Ramos (cell line): Measurements from ENCODE around the gene TMEM61.
"Not testable (repeated sequence)": the region's sequence is repeated elsewhere in the genome, so short reads cannot be mapped to it uniquely, and the experiment has no call there.

Source experiments
- in situ Hi-C: fragments of 300-500 bp; cut with MboI; formaldehyde crosslinking; loops from one replicate; pipeline ENCODE4 v1.14.3; 2022; ENCODE audit warnings: low sequenced_read_pairs; ENCODE audit not compliant: unreplicated experiment

TMEM61 gene

GRCh38 chr1:54996869-54997710 is 16.7 kb downstream of the TMEM61 start:
- in situ Hi-C loops: no loop called here

- in situ Hi-C loops: no loop called here
These were observed 17.2 kb downstream of the TMEM61 start for GRCh38 chr1:54997711-54997986.

- in situ Hi-C loops: no loop called here
These were observed 17.7 kb downstream of the TMEM61 start for GRCh38 chr1:54998100-54998499.

GRCh38 chr1:54998677-54999076 is 18.2 kb downstream of the TMEM61 start, which contains the start of gene BSND:
Gene BSND (plus strand): TSS chr1:54998933. CDS start chr1:54999187, 254 bp downstream.
- in situ Hi-C loops: no loop called here

GRCh38 chr1:55000110-55001085 is 20.0 kb downstream of the TMEM61 start:
- in situ Hi-C loops: no loop called here

GRCh38 chr1:55001311-55001710 is 20.9 kb downstream of the TMEM61 start:
- in situ Hi-C loops: no loop called here

GRCh38 chr1:55002686-55003085 is 22.3 kb downstream of the TMEM61 start:
- in situ Hi-C loops: no loop called here

GRCh38 chr1:55005351-55006140 is 25.1 kb downstream of the TMEM61 start:
- in situ Hi-C loops: no loop called here

GRCh38 chr1:55006931-55007330 is 26.5 kb downstream of the TMEM61 start:
- in situ Hi-C loops: no loop called here

GRCh38 chr1:55007625-55008024 is 27.2 kb downstream of the TMEM61 start:
- in situ Hi-C loops: no loop called here

- in situ Hi-C loops: no loop called here
These were observed 29.9 kb downstream of the TMEM61 start for GRCh38 chr1:55010194-55010886.

GRCh38 chr1:55010887-55011217 is 30.4 kb downstream of the TMEM61 start:
- in situ Hi-C loops: no loop called here

- in situ Hi-C loops: no loop called here
These were observed 32.2 kb downstream of the TMEM61 start for GRCh38 chr1:55012661-55013060.

- in situ Hi-C loops: no loop called here
These were observed 34.7 kb downstream of the TMEM61 start for GRCh38 chr1:55015123-55015522.

- in situ Hi-C loops: no loop called here
These were observed 35.5 kb downstream of the TMEM61 start for GRCh38 chr1:55015731-55016620.

GRCh38 chr1:55018395-55018794 is 38.0 kb downstream of the TMEM61 start:
- in situ Hi-C loops: no loop called here

- in situ Hi-C loops: no loop called here
These were observed 41.6 kb downstream of the TMEM61 start for GRCh38 chr1:55021942-55022546.

GRCh38 chr1:55024163-55024562 is 43.7 kb downstream of the TMEM61 start:
- in situ Hi-C loops: not testable (repeated sequence)

- in situ Hi-C loops: not testable (repeated sequence)
These were observed 46.3 kb downstream of the TMEM61 start for GRCh38 chr1:55026682-55027081.
